HCT116 (cell line): Measurements from ENCODE around the gene PLAU. TPM values are rescaled to one million over a fixed set of nuclear protein-coding genes. Genes with fewer than 3 reads are reported as not detected.
A peak's percentile ranks its signal among the peaks of the same experiment; 100 is the strongest.

Experiments
- ATAC-seq: fragments of 200-7000 bp; cut with Tn5 transposase; 2 replicates; pipeline ENCODE4 v1.9.1; 2020; ENCODE audit warnings: mild to moderate bottlenecking, moderate library complexity
- BruUV-seq: library from RNA; stranded (reverse); fragments of 400-500 nt; replicated peaks from 2 replicates; lab custom pipeline; 2021; lab: Mats Ljungman, UMichigan
- CTCF ChIA-PET: fragments of 300-600 bp; sonication (Branson Sonifier 250); formaldehyde crosslinking; loops from one replicate; lab custom pipeline; 2021; ENCODE audit warnings: antibody characterized with exemption; lab: Charles Lee
- POLR2A ChIA-PET: fragments of 300-600, 350-600 bp; sonication (Branson Sonifier 250); formaldehyde crosslinking; loops from one replicate; lab custom pipeline; 2021; ENCODE audit warnings: antibody characterized with exemption; lab: Charles Lee
- RAD21 ChIA-PET, 2 experiments: fragments of 300-600 bp; sonication (Branson Sonifier 250); formaldehyde crosslinking; loops; one replicate each; lab custom pipeline; 2023; ENCODE audit warnings: low total read pairs in 2 of 2; ENCODE audit not compliant: uncharacterized antibody in 2 of 2, unreplicated experiment in 2 of 2, low non-redundant PET in 1 of 2; lab: Charles Lee
- DNase-seq: peaks from one replicate; pipeline ENCODE4 v3.0.0-alpha.2; 2010; ENCODE audit warnings: low read depth, low spot score
- H2AFZ ChIP-seq: fragments of 200-600 bp; shearing (Covaris generic), sonication (generic); 2 replicates; pipeline ENCODE4 v1.6.1; 2017; ENCODE audit warnings: low read depth, mixed run types, mixed read lengths, antibody characterized with exemption, low read length; ENCODE audit not compliant: poor library complexity, severe bottlenecking
- H3K27ac ChIP-seq: 2 replicates; pipeline ENCODE4 v1.5.1; 2012; ENCODE audit warnings: low read depth, low read length
- H3K27me3 ChIP-seq: fragments of 200-600 bp; sonication (generic); 2 replicates; pipeline ENCODE4 v1.6.1; 2016; ENCODE audit warnings: mixed run types, low read length, mixed read lengths; ENCODE audit not compliant: insufficient read depth
- H3K36me3 ChIP-seq, 2 experiments: fragments of 200-500 bp in 1 of 2; fragments of 200-600 bp in 1 of 2; sonication (Bioruptor generic) in 1 of 2; sonication (generic) in 1 of 2; 2 replicates each; pipeline versions ENCODE4 v1.5.1 to v1.6.1; 2014 to 2016; ENCODE audit warnings: low read length in 2 of 2, inconsistent platforms in 1 of 2, mixed read lengths in 1 of 2, mixed run types in 1 of 2; ENCODE audit not compliant: insufficient read depth in 2 of 2, control insufficient read depth in 1 of 2
- H3K4me1 ChIP-seq, 2 experiments: fragments of 200-600 bp in 1 of 2; sonication (generic) in 1 of 2; 2 replicates each; pipeline versions ENCODE4 v1.5.1 to v1.6.1; 2012 to 2017; ENCODE audit warnings: low read length in 2 of 2, inconsistent platforms in 1 of 2, mild to moderate bottlenecking in 1 of 2, mixed read lengths in 1 of 2, mixed run types in 1 of 2, moderate library complexity in 1 of 2; ENCODE audit not compliant: insufficient read depth in 2 of 2, control insufficient read depth in 1 of 2
- H3K4me2 ChIP-seq: fragments of 200-600 bp; sonication (generic); 2 replicates; pipeline ENCODE4 v1.6.1; 2017; ENCODE audit warnings: mixed run types, low read length, mixed read lengths
- H3K4me3 ChIP-seq, 2 experiments: fragments of 200-600 bp in 1 of 2; sonication (generic) in 1 of 2; replicated peaks in 1 of 2; 2 replicates each; pipeline ENCODE4 v1.5.1; 2011 to 2016; ENCODE audit warnings: low read length in 2 of 2, control low read depth in 1 of 2, low read depth in 1 of 2, mild to moderate bottlenecking in 1 of 2, mixed read lengths in 1 of 2, mixed run types in 1 of 2
- H3K79me2 ChIP-seq: fragments of 200-600 bp; sonication (generic); 2 replicates; pipeline ENCODE4 v1.6.1; 2017; ENCODE audit warnings: mild to moderate bottlenecking, mixed run types, low read length, moderate library complexity, mixed read lengths; ENCODE audit not compliant: insufficient read depth
- H3K9ac ChIP-seq: fragments of 200-600 bp; sonication (generic); 2 replicates; pipeline ENCODE4 v1.6.1; 2016; ENCODE audit warnings: low read length, mixed read lengths
- H3K9me2 ChIP-seq: fragments of 200-600 bp; sonication (generic), shearing (Covaris generic); 2 replicates; pipeline ENCODE4 v1.6.1; 2017; ENCODE audit warnings: mixed run types, mild to moderate bottlenecking, moderate library complexity; ENCODE audit not compliant: insufficient read depth
- H3K9me3 ChIP-seq, 2 experiments: fragments of 200-500 bp in 1 of 2; fragments of 200-600 bp in 1 of 2; sonication (Bioruptor generic) in 1 of 2; sonication (generic) in 1 of 2; 2 replicates each; pipeline ENCODE4 v1.6.1; 2014 to 2017; ENCODE audit warnings: low read length in 2 of 2, mixed read lengths in 2 of 2, inconsistent platforms in 1 of 2, low read depth in 1 of 2, mild to moderate bottlenecking in 1 of 2, mixed run types in 1 of 2, moderate library complexity in 1 of 2; ENCODE audit not compliant: control insufficient read depth in 1 of 2, insufficient read depth in 1 of 2
- H4K20me1 ChIP-seq: fragments of 200-600 bp; sonication (generic), shearing (Covaris generic); 2 replicates; pipeline ENCODE4 v1.6.1; 2017; ENCODE audit warnings: mixed run types, mild to moderate bottlenecking, moderate library complexity; ENCODE audit not compliant: insufficient read depth
- POLR2AphosphoS5 ChIP-seq: IDR thresholded peaks from 2 replicates; pipeline ENCODE4 v1.6.1; 2011; ENCODE audit warnings: mild to moderate bottlenecking, low read depth, low read length, moderate library complexity
- YY1 ChIP-seq: IDR thresholded peaks from 2 replicates; pipeline ENCODE4 v1.6.1; 2011; ENCODE audit warnings: low read length, low read depth, moderate library complexity, mild to moderate bottlenecking; ENCODE audit not compliant: insufficient replicate concordance; ENCODE audit errors: extremely low read depth
- intact Hi-C: fragments of 100-400 bp; cut with micrococcal nuclease; formaldehyde crosslinking; loops from 2 replicates; pipeline ENCODE4 v1.10.0; 2022
- total RNA-seq: library from RNA; stranded (reverse); gene quantifications from one replicate; pipeline ENCODE4 v1.2.1, GENCODE V29; 2021; ENCODE audit not compliant: unreplicated experiment
- TF ChIP-seq, protein P1 (sequence below), 3 experiments: fragments of 200-600 bp in 1 of 3; sonication (generic) in 1 of 3; IDR thresholded peaks in 2 of 3; conservative IDR thresholded peaks in 1 of 3; 2 replicates each; pipeline ENCODE4 v1.5.1; 2012 to 2017; ENCODE audit warnings: low read depth in 2 of 3, low read length in 2 of 3, antibody characterized with exemption in 1 of 3, borderline replicate concordance in 1 of 3, control low read depth in 1 of 3, mild to moderate bottlenecking in 1 of 3, mixed read lengths in 1 of 3, mixed run types in 1 of 3, moderate library complexity in 1 of 3; ENCODE audit not compliant: insufficient read depth in 1 of 3

Gene PLAU
- total RNA-seq, 1 experiment from 2014 or later, result 60.3 TPM

DNA sequence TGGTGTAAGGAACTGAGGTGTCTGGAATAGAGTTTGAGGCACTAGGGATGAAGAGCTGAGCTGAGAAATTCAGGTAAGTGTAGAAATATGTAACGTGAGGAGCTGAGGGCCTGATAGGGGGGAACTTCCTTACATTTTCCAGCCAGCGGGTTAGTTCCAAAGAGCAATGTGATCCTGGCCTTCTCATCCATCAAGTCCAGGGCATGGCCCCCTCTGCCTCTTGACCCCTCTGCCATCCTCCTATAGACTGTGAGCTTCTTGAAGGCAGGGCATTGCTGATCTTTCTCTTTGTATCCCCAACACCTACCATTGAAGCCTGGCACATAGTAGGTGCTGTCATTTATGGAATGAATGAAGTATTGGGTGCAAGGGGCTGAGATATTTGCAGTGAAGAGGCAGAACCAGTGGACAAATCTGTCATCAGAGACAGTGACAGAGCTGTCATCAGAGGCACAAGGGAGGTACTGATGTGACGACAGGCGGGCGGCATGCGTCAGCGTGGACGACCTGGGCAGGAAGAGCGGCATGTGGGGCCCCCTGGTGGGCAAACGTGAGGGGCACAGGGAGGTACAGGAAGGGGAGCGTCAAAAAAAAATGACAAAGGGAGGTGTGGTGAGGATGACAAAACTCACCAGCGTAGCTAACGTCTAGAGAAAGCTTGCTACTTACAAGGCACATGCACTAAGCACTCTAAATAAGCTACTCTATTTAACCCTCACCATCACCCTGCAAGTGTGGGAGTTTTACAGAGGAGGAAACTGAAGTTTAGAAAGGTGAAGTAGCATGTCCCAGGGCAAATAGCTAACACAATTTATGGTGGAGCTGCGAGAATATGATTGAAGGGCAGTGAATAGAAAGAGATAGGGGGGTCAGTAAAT is 31.4 kb upstream of the PLAU start:
- peaks cover 29 to 53% of the 10 kb centered on the region in 2 experiments for H3K4me1 ChIP-seq

More for the DNA sequence above, 31.4 kb upstream of the PLAU start:
- peak; percentile 90 for ATAC-seq
- H3K79me2 ChIP-seq, result no peaks in the 10 kb centered on the region
- H3K4me3 ChIP-seq, result no peak overlapping the region
- H3K4me2 ChIP-seq, result peak overlapping the region; percentile 54
- no peaks in the 10 kb centered on the region for H3K9me2 ChIP-seq
- intact Hi-C loops, result loop anchor here (1.0 to 5.0 kb wide), 2 partner anchors 30 to 107 kb away; a partner anchor contains a TSS
- ChIA-PET CTCF (interaction anchor here (0.6 to 3.1 kb wide), 23 partner anchors 9 to 202 kb away, joined by 3 to 24 read pairs (median 5); a partner anchor contains a TSS), POLR2A (interaction anchor here (0.7 to 2.7 kb wide), 5 partner anchors 9 to 107 kb away, joined by 3 to 18 read pairs (median 4); a partner anchor contains a TSS), RAD21 (interaction anchor here (1.1 to 1.8 kb wide), 4 partner anchors 28 to 61 kb away, joined by 3 to 9 read pairs (median 4); no protein-coding TSS in a partner anchor)
- no peaks in the 10 kb centered on the region for H3K27me3 ChIP-seq
- no peaks in the 10 kb centered on the region for H3K36me3 ChIP-seq
- no peaks in the 10 kb centered on the region for H3K9me3 ChIP-seq
- H3K9ac ChIP-seq, result peak overlapping the region; percentile 11; the same call in 1 of the 2 replicates
- TF ChIP-seq YY1 (no peak), POLR2AphosphoS5 (0 out of 2 replicates have a peak, but pooled peaks have one; percentile 20)
- TF ChIP-seq, protein P1, sequence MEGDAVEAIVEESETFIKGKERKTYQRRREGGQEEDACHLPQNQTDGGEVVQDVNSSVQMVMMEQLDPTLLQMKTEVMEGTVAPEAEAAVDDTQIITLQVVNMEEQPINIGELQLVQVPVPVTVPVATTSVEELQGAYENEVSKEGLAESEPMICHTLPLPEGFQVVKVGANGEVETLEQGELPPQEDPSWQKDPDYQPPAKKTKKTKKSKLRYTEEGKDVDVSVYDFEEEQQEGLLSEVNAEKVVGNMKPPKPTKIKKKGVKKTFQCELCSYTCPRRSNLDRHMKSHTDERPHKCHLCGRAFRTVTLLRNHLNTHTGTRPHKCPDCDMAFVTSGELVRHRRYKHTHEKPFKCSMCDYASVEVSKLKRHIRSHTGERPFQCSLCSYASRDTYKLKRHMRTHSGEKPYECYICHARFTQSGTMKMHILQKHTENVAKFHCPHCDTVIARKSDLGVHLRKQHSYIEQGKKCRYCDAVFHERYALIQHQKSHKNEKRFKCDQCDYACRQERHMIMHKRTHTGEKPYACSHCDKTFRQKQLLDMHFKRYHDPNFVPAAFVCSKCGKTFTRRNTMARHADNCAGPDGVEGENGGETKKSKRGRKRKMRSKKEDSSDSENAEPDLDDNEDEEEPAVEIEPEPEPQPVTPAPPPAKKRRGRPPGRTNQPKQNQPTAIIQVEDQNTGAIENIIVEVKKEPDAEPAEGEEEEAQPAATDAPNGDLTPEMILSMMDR (IDR thresholded peaks at IDR 0.05 in 2 of 3, conservative IDR thresholded peaks at IDR 0.05 in 1 of 3; ENCODE audit: borderline replicate concordance in 1 of 3, insufficient read depth in 1 of 3, low read depth in 2 of 3, low read length in 2 of 3), result peak in 2 of 3 experiments; percentile 93 to 97; a peak in 4 of 6 replicates
- no peak overlapping the region for H3K27ac ChIP-seq
- peak; percentile 81 for DNase-seq
- no peaks in the 10 kb centered on the region for H4K20me1 ChIP-seq
- H2AFZ ChIP-seq, result peak overlapping the region; percentile 75
- no TSS peak for BruUV-seq
